ENCODE data around the gene SMOC1. TPM values are rescaled to one million over a fixed set of nuclear protein-coding genes. Genes with fewer than 3 reads are reported as not detected.
"Not testable (repeated sequence)": the region's sequence is repeated elsewhere in the genome, so short reads cannot be mapped to it uniquely, and the experiment has no call there.

The SMOC1 gene
- total RNA-seq, 1 experiment from 2014 or later: not detected

- no peak overlapping the region for H3K27ac ChIP-seq (ENCODE audit: low read length)
- intact Hi-C loops (cut with micrococcal nuclease): no loop called here
- H2AFZ ChIP-seq (ENCODE audit: low read length): no peak overlapping the region
- H3K9me2 ChIP-seq (replicated peaks; ENCODE audit: low read length): no peaks in the 10 kb centered on the region
- no peak for TF ChIP-seq CTCF (conservative IDR thresholded peaks at IDR 0.05; ENCODE audit: low read depth, low read length)
- TF ChIP-seq EZH2 (IDR thresholded peaks at IDR 0.05; ENCODE audit: low read length, unreplicated experiment): no peak
- TF ChIP-seq EZH2phosphoT487 (IDR thresholded peaks at IDR 0.05; ENCODE audit: borderline replicate concordance, low read length): no peak
- no peaks in the 10 kb centered on the region for H3F3A ChIP-seq (ENCODE audit: low read length, unreplicated experiment)
- DNase-seq (no peak), ATAC-seq (no peak)
- H3K4me3 ChIP-seq (ENCODE audit: low read length): no peak overlapping the region
- H4K20me1 ChIP-seq (ENCODE audit: low read length): no peaks in the 10 kb centered on the region
- H3K79me2 ChIP-seq (ENCODE audit: low read length): no peaks in the 10 kb centered on the region
- no peak overlapping the region for H3K4me2 ChIP-seq (ENCODE audit: low read length)
- H3K36me3 ChIP-seq (ENCODE audit: low read depth, low read length): no peaks in the 10 kb centered on the region
- ChIA-PET POLR2A (ENCODE audit: unreplicated experiment) (no interaction called here), CTCF (no interaction called here)
- no peak overlapping the region for H3K9ac ChIP-seq (ENCODE audit: low read length)
- peaks cover 39% of the 10 kb centered on the region for H3K27me3 ChIP-seq (ENCODE audit: low read length)
- H3K4me1 ChIP-seq (ENCODE audit: insufficient read depth, low read length): no peaks in the 10 kb centered on the region
- no peaks in the 10 kb centered on the region for H3K9me3 ChIP-seq (ENCODE audit: low read length)
- no TSS peak for BruUV-seq (replicated peaks)
Measured at GRCh38 chr14:69901113-69901951, 22.1 kb downstream of the SMOC1 start.

GRCh38 chr14:69903046-69903445 lies 23.8 kb downstream of the SMOC1 start:
- not testable (repeated sequence) for BruUV-seq (replicated peaks); H3K9ac ChIP-seq (ENCODE audit: low read length); DNase-seq

GRCh38 chr14:69904246-69904645 lies 25.0 kb downstream of the SMOC1 start:
- CTCF ChIA-PET: no interaction called here
- no peak overlapping the region for H3K4me2 ChIP-seq (ENCODE audit: low read length)
- no peak overlapping the region for H3K9ac ChIP-seq (ENCODE audit: low read length)
- H4K20me1 ChIP-seq (ENCODE audit: low read length): no peaks in the 10 kb centered on the region
- H3K4me1 ChIP-seq (ENCODE audit: insufficient read depth, low read length): no peaks in the 10 kb centered on the region
- no peak overlapping the region for H3K4me3 ChIP-seq (ENCODE audit: low read length)
- no peaks in the 10 kb centered on the region for H3K36me3 ChIP-seq (ENCODE audit: low read depth, low read length)
- no peak for TF ChIP-seq EZH2phosphoT487 (IDR thresholded peaks at IDR 0.05; ENCODE audit: borderline replicate concordance, low read length)
- no peak for TF ChIP-seq CTCF (conservative IDR thresholded peaks at IDR 0.05; ENCODE audit: low read depth, low read length)
- TF ChIP-seq EZH2 (IDR thresholded peaks at IDR 0.05; ENCODE audit: low read length, unreplicated experiment): no peak
- H2AFZ ChIP-seq (ENCODE audit: low read length): no peak overlapping the region
- DNase-seq (no peak), ATAC-seq (no peak)
- H3K27me3 ChIP-seq (ENCODE audit: low read length): peaks cover 55% of the 10 kb centered on the region
- POLR2A ChIA-PET (ENCODE audit: unreplicated experiment): no interaction called here
- H3K79me2 ChIP-seq (ENCODE audit: low read length): no peaks in the 10 kb centered on the region
- BruUV-seq (replicated peaks): no TSS peak
- intact Hi-C loops (cut with micrococcal nuclease): no loop called here
- no peaks in the 10 kb centered on the region for H3K9me2 ChIP-seq (replicated peaks; ENCODE audit: low read length)
- no peak overlapping the region for H3K27ac ChIP-seq (ENCODE audit: low read length)
- no peaks in the 10 kb centered on the region for H3K9me3 ChIP-seq (ENCODE audit: low read length)
- no peaks in the 10 kb centered on the region for H3F3A ChIP-seq (ENCODE audit: low read length, unreplicated experiment)

More at GRCh38 chr14:69903046-69903445, 23.8 kb downstream of the SMOC1 start:
- H3F3A ChIP-seq (ENCODE audit: low read length, unreplicated experiment); H3K4me2 ChIP-seq (ENCODE audit: low read length); H4K20me1 ChIP-seq (ENCODE audit: low read length); POLR2A ChIA-PET (ENCODE audit: unreplicated experiment); H2AFZ ChIP-seq (ENCODE audit: low read length); ATAC-seq; H3K79me2 ChIP-seq (ENCODE audit: low read length); H3K4me1 ChIP-seq (ENCODE audit: insufficient read depth, low read length); H3K36me3 ChIP-seq (ENCODE audit: low read depth, low read length); intact Hi-C loops (cut with micrococcal nuclease); H3K4me3 ChIP-seq (ENCODE audit: low read length); H3K27ac ChIP-seq (ENCODE audit: low read length); H3K9me2 ChIP-seq (replicated peaks; ENCODE audit: low read length); H3K9me3 ChIP-seq (ENCODE audit: low read length); CTCF ChIA-PET: not testable (repeated sequence)
- H3K27me3 ChIP-seq (ENCODE audit: low read length): peaks cover 43% of the 10 kb centered on the region

Data from PC-3 (cell line).